BLaER1 treated with 17β-estradiol and CSF1 and Interleukin-3, amounts not matched to agents 10 nM and 100 nM (cell line): Measurements from ENCODE around the gene MBLAC1.
A peak's percentile ranks its signal among the peaks of the same experiment; 100 is the strongest.

Experiments
- H3K27ac ChIP-seq, 11 experiments: shearing (Covaris generic); formaldehyde crosslinking; 2 replicates each; pipeline ENCODE4 v1.8.1; 2022
- H3K27me3 ChIP-seq, 11 experiments: shearing (Covaris generic); formaldehyde crosslinking; 2 replicates each; pipeline ENCODE4 v1.8.1; 2022
- H3K36me3 ChIP-seq, 11 experiments: shearing (Covaris generic); formaldehyde crosslinking; 2 replicates each; pipeline ENCODE4 v1.8.1; 2022
- H3K4me1 ChIP-seq, 10 experiments: shearing (Covaris generic); formaldehyde crosslinking; 2 replicates each; pipeline ENCODE4 v1.8.1; 2022
- H3K4me2 ChIP-seq, 11 experiments: shearing (Covaris generic); formaldehyde crosslinking; 2 replicates each; pipeline ENCODE4 v1.8.1; 2022
- H3K4me3 ChIP-seq, 10 experiments: shearing (Covaris generic); formaldehyde crosslinking; 2 replicates each; pipeline ENCODE4 v1.8.1; 2022
- H3K9ac ChIP-seq, 11 experiments: shearing (Covaris generic); formaldehyde crosslinking; 2 replicates each; pipeline ENCODE4 v1.8.1; 2022
- H3K9me3 ChIP-seq, 11 experiments: shearing (Covaris generic); formaldehyde crosslinking; replicated peaks in 1 of 11; 2 replicates each; pipeline ENCODE4 v1.8.1; 2022
- H4K20me1 ChIP-seq, 11 experiments: shearing (Covaris generic); formaldehyde crosslinking; 2 replicates each; pipeline ENCODE4 v1.8.1; 2022
- Cebpa-rat ChIP-seq, 11 experiments: shearing (Covaris generic); IDR thresholded peaks; 2 replicates each; pipeline ENCODE4 v1.8.1; 2022

The MBLAC1 gene

DNA sequence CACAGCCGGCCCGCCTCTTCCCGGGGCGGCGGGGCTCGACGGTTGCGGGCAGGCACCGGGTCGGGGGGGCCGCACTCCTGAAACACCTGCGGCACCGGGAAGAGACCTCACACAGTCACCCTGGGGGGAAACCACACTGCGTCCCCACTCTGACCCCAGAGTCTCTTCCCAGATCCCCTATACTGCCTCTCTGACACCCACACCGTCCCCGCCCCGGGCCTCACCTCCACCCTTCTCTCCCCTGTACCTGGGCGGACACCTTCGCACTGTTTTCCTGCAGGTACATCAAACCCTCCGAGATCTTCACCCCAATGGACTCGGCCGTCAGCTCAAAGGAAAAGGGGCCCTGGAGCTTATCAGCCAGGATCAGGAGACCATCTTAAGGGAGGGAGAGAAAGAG lies 45.1 kb downstream of the MBLAC1 start:
- peaks cover 0 to 38% (median 28%) of the 10 kb centered on the region in 11 experiments; a peak in 17 of 22 replicates for H3K36me3 ChIP-seq
- TF ChIP-seq Cebpa-rat (IDR thresholded peaks at IDR 0.05) = no peak
- peak overlapping the region; percentile 65 to 99 (median 77) for H3K4me2 ChIP-seq
- no peak overlapping the region for H3K27ac ChIP-seq
- peak overlapping the region in 6 of 10 experiments; percentile 13 to 41 (median 31); a peak in 7 of 20 replicates for H3K4me3 ChIP-seq
- H4K20me1 ChIP-seq = peaks cover 0 to 85% (median 30%) of the 10 kb centered on the region in 11 experiments; a peak in 18 of 22 replicates
- no peak overlapping the region for H3K9ac ChIP-seq
- H3K27me3 ChIP-seq = peaks cover 38 to 73% (median 68%) of the 10 kb centered on the region in 11 experiments
- no peaks in the 10 kb centered on the region for H3K9me3 ChIP-seq
- H3K4me1 ChIP-seq = peaks cover 41 to 77% (median 68%) of the 10 kb centered on the region in 10 experiments

DNA sequence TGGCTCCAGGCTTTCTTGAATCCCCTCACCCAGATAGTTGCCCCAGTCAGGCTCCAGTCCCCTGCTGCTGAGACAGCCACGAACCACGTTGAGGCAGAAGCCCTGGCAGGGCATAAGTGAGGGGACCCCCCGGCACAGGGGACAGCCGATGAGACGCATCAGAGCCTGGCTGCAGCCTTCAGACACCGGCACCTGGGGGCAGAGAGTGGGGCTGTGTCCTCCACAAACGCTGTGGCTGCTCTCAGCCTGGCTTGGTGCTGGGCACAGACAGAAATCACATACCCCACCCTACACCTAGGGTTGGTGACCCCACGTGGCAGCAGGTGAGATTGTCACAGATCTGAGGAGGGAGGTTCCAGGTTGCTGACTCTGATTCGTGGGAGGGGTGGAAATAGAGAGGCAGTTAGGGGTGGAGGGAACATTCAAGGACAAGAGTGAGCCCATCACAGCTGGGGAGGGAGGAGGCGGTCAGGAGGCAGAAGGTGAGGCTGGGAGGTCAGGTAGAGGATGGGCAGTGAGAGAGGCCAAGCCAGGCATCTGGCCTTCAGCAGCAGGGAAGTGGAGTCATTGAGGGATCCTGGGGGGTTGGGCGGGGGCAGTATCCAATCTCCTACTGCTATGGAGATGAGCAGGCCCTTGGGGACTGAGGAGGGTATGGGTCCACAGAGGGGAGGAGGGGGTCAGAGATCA lies 47.2 kb downstream of the MBLAC1 start:
- peaks cover 0 to 7% (median 4%) of the 10 kb centered on the region in 11 experiments; a peak in 9 of 22 replicates for H3K9me3 ChIP-seq
- no peak overlapping the region for H3K9ac ChIP-seq
- H4K20me1 ChIP-seq = peaks cover 0 to 65% (median 29%) of the 10 kb centered on the region in 11 experiments; a peak in 18 of 22 replicates
- H3K27ac ChIP-seq = no peak overlapping the region
- peaks cover 38 to 52% (median 48%) of the 10 kb centered on the region in 11 experiments for H3K27me3 ChIP-seq
- peaks cover 0 to 38% (median 28%) of the 10 kb centered on the region in 11 experiments; a peak in 17 of 22 replicates for H3K36me3 ChIP-seq
- H3K4me1 ChIP-seq = peaks cover 20 to 56% (median 47%) of the 10 kb centered on the region in 10 experiments
- H3K4me3 ChIP-seq = no peak overlapping the region
- no peak for TF ChIP-seq Cebpa-rat (IDR thresholded peaks at IDR 0.05)
- peak overlapping the region in 3 of 11 experiments; percentile 7 to 52 (median 15); a peak in 2 of 22 replicates for H3K4me2 ChIP-seq

DNA sequence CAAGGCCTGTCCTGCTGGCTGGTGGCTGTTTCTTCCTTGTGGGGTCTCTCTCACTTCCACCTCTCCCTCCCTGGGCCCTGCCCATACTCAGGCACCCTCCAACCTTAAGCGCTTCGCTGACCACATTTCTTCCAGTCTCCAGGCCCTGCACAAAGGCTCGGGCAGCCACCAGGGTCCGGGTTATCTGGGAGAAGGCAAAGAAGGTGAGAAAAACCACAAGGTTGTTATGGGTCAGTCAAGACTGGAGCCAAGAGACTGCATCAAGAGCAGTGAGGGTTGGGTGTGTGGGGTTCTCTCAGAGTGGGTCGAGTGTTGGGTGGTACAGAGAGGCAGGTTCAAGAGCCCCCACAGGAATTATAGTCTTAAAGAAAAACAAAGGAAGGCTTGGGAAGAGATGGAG lies 47.8 kb downstream of the MBLAC1 start:
- Histone ChIP-seq H3K9ac (no peak overlapping the region), H3K9me3 (peaks cover 0 to 7% (median 4%) of the 10 kb centered on the region in 11 experiments; a peak in 9 of 22 replicates), H3K4me2 (peak overlapping the region in 5 of 11 experiments; percentile 7 to 94 (median 39); a peak in 3 of 22 replicates), H3K36me3 (peaks cover 0 to 38% (median 28%) of the 10 kb centered on the region in 11 experiments; a peak in 17 of 22 replicates), H3K27ac (no peak overlapping the region), H3K4me3 (no peak overlapping the region), H3K4me1 (peaks cover 14 to 50% (median 41%) of the 10 kb centered on the region in 10 experiments), H4K20me1 (peaks cover 0 to 60% (median 29%) of the 10 kb centered on the region in 11 experiments; a peak in 18 of 22 replicates), H3K27me3 (peaks cover 34 to 46% (median 41%) of the 10 kb centered on the region in 11 experiments)
- no peak for TF ChIP-seq Cebpa-rat (IDR thresholded peaks at IDR 0.05)

DNA sequence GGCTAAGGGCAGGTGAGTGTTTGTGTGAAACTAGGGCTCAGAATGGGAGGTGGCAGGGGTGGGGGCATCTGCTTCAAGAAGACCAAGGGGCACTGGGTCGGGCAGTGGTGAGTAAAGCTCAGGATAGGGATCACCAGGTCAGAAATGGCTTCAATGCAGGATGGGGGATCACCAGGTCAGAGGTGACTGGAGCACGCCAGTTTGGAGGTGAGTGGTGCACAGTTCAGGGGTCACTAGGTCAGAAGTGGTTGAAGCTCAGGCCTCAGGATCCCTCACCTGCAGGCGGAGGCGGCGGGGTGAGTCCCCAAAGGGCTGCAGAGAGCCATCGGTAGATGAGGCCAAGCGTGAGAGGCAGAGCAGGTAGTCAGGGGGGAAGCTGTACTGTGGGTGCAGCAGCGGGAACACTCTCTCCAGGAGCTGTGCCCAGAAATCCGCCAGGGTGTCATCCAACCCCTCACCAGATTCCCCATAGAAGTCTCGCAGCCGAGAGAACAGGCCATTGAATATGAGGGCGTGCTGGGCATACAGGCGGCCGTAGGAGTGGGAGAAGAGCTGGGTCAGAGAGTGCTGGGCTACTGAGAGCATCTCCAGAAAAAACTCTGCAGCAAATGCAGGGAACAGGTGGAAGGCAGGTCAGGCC lies 48.6 kb downstream of the MBLAC1 start:
- H3K27me3 ChIP-seq = peaks cover 27 to 38% (median 33%) of the 10 kb centered on the region in 11 experiments

DNA sequence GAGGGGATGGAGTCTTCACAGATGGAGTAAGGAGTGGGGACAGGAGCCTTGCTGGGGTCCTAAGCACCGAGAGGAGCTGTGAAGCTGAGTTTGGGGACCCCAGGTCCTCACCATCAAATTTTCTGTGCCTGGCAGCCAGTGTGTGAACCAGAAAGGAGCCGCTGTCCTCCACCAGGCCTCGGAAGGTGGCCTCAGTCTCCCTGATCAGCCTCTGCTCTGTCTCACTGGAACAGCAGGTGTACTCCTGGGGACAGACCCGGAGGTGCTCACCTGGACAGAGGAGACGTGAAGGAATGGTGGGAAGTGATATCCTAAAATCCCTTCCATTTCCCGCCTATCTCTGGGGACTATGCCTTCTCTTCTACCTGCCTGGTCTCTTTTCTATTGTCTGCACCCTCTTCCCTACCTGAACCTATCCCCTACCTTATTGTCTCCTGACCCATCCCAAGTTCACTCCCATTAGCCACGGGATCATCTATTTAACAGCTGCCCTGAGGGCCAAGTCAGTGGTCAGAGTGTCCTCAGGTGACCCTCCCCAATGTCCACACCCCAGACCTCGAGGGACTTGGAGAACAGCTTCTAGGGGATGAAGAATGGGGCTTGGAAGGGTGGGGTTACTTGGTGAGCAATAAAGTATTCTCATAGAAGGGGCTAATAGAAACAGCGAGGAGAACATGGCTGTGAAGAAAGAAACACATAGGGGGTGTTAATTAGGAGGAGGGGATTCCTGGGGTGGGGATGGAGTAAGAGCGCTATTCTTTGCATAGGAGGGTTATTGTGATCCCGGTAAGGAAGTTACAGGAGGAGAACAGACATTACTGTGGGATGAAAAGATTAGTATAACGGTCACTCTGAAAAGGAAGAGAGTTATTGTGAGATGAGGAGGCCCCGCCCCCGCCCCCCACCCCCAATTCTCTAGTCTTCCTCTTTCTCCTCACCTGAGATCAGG lies 49.6 kb downstream of the MBLAC1 start:
- Histone ChIP-seq H3K27ac (peak overlapping the region in 9 of 11 experiments; percentile 55 to 90 (median 85); a peak in 17 of 22 replicates), H4K20me1 (peaks cover 0 to 42% (median 15%) of the 10 kb centered on the region in 11 experiments; a peak in 17 of 22 replicates), H3K27me3 (peaks cover 18 to 28% (median 24%) of the 10 kb centered on the region in 11 experiments), H3K9ac (peak overlapping the region; percentile 47 to 92 (median 89); a peak in 21 of 22 replicates), H3K4me3 (peak overlapping the region; percentile 53 to 98 (median 90)), H3K4me2 (peak overlapping the region; percentile 81 to 99 (median 93)), H3K36me3 (peaks cover 0 to 32% (median 28%) of the 10 kb centered on the region in 11 experiments; a peak in 17 of 22 replicates), H3K9me3 (peaks cover 0 to 7% (median 4%) of the 10 kb centered on the region in 11 experiments; a peak in 9 of 22 replicates), H3K4me1 (peaks cover 11 to 41% (median 35%) of the 10 kb centered on the region in 10 experiments)
- no peak for TF ChIP-seq Cebpa-rat (IDR thresholded peaks at IDR 0.05)

More for the DNA sequence above, 48.6 kb downstream of the MBLAC1 start:
- peaks cover 0 to 7% (median 4%) of the 10 kb centered on the region in 11 experiments; a peak in 9 of 22 replicates for H3K9me3 ChIP-seq
- H3K4me1 ChIP-seq = peaks cover 11 to 44% (median 35%) of the 10 kb centered on the region in 10 experiments
- peaks cover 0 to 52% (median 24%) of the 10 kb centered on the region in 11 experiments; a peak in 18 of 22 replicates for H4K20me1 ChIP-seq
- peaks cover 0 to 32% (median 28%) of the 10 kb centered on the region in 11 experiments; a peak in 17 of 22 replicates for H3K36me3 ChIP-seq
- no peak overlapping the region for H3K27ac ChIP-seq
- TF ChIP-seq Cebpa-rat (IDR thresholded peaks at IDR 0.05) = no peak
- 0 out of 22 replicates have a peak overlapping the region, but pooled peaks of 4 of the 11 experiments have one; percentile 9 to 24 (median 19) for H3K9ac ChIP-seq
- H3K4me3 ChIP-seq = peak overlapping the region in 1 of 10 experiments; percentile 19; a peak in 1 of 20 replicates
- peak overlapping the region in 9 of 11 experiments; percentile 26 to 97 (median 59); a peak in 15 of 22 replicates for H3K4me2 ChIP-seq

DNA sequence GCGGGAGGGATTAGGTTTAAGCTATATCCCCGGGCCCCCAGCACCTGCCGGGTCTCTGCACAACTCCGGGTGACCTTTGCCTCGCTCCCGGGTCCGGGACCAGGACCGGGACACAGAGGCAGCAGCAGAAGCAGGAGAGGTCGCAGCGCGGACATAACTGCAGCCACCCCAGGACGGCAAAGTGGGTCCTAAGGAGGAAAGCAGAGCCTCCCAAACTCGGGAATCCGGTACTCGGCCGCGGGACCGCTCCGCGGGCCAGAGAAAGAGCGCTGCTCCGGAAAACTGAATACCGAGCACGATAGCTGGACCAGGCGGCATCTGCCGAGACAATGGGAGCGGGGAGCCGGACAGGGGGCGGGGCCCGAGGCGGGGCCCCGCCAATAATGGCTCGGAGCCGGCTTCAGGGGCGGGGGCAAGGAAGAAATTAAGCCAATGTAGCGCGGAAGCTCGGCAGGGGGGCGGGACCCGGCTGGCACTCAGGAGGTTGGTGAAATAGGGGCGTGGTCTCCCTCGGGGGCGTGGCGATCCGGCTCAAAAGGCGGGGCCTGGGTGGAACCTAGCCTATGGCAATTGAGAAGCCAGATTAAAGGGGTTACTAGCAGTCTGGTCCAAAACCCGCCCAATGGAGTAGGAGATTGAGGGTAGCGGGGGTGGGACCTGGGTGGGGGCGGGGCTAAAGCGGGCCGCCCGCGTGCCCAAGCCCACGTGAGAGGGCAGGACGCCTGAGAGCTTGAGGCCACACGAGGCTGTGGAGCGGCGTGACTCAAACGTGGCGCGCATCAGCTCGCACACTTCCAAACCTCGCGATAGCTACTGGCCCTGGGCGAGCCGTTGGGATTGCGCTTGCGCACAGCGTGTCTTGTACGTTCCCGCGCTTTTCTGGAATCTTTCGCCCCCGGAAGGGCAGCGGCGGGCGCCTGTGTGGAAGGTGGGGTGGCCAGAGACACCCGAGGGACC lies 50.6 kb downstream of the MBLAC1 start, which contains the start of the genes GPC2 and STAG3:
GPC2 (minus strand) TSS at position 337 of the 957 bp plus-strand sequence; CDS start at position 155, 182 bp downstream.
STAG3 (plus strand) TSS at position 874 of the 957 bp plus-strand sequence. CDS start 2,639 bp downstream, outside the sequence.
- TF ChIP-seq Cebpa-rat (IDR thresholded peaks at IDR 0.05) = no peak

More for the DNA sequence above, 50.6 kb downstream of the MBLAC1 start, which contains the start of the genes GPC2 and STAG3:
- Histone ChIP-seq H3K4me1 (peaks cover 6 to 42% (median 27%) of the 10 kb centered on the region in 10 experiments; a peak in 18 of 20 replicates), H3K4me3 (peak within 1 kb of the TSS; percentile 53 to 98 (median 90)), H3K9ac (peak within 1 kb of the TSS; percentile 47 to 92 (median 89); a peak in 21 of 22 replicates), H3K36me3 (peaks cover 0 to 30% (median 27%) of the 10 kb centered on the region in 11 experiments; a peak in 17 of 22 replicates), H4K20me1 (peaks cover 0 to 34% (median 14%) of the 10 kb centered on the region in 11 experiments; a peak in 15 of 22 replicates), H3K27me3 (peaks cover 9 to 19% (median 14%) of the 10 kb centered on the region in 11 experiments; a peak in 21 of 22 replicates), H3K9me3 (peaks cover 0 to 7% (median 4%) of the 10 kb centered on the region in 11 experiments; a peak in 9 of 22 replicates), H3K4me2 (peak within 1 kb of the TSS; percentile 81 to 99 (median 93)), H3K27ac (peak within 1 kb of the TSS in 9 of 11 experiments; percentile 55 to 90 (median 85); a peak in 18 of 22 replicates)
